CD14-positive monocyte (primary cell): ENCODE data around the gene MSRB1. TPM values are rescaled to one million over a fixed set of nuclear protein-coding genes. Genes with fewer than 3 reads are reported as not detected.

Source experiments
- DNase-seq, 3 donors: peaks; one replicate each; pipeline ENCODE4 v3.0.0-alpha.2; 2011 to 2022
- H2AFZ ChIP-seq: 2 replicates; pipeline ENCODE4 v1.6.0; 2012; ENCODE audit warnings: mild to moderate bottlenecking, low read depth, low read length, inconsistent platforms; ENCODE audit not compliant: insufficient read depth, poor library complexity, severe bottlenecking
- H3K27ac ChIP-seq, 2 donors: 1 replicate in 1 of 2; 2 replicates in 1 of 2; pipeline ENCODE4 v1.5.1; 2012 to 2013; ENCODE audit warnings: low read length in 2 of 2, control low read depth in 1 of 2, inconsistent platforms in 1 of 2, low read depth in 1 of 2, mild to moderate bottlenecking in 1 of 2
- H3K27me3 ChIP-seq, 2 donors: one replicate each; pipeline versions ENCODE4 v1.6.0 to v1.6.1; 2011 to 2013; ENCODE audit warnings: low read length in 2 of 2; ENCODE audit not compliant: control insufficient read depth in 2 of 2, insufficient read depth in 2 of 2
- H3K36me3 ChIP-seq, 2 donors: replicated peaks in 1 of 2; 1 replicate in 1 of 2; 2 replicates in 1 of 2; pipeline versions ENCODE4 v1.5.1 to v1.6.1; 2012 to 2013; ENCODE audit warnings: low read length in 2 of 2, control low read depth in 1 of 2, inconsistent platforms in 1 of 2, mild to moderate bottlenecking in 1 of 2; ENCODE audit not compliant: insufficient read depth in 2 of 2, control insufficient read depth in 1 of 2
- H3K4me1 ChIP-seq, 2 donors: 1 replicate in 1 of 2; 2 replicates in 1 of 2; pipeline versions ENCODE4 v1.5.1 to v1.6.1; 2012 to 2013; ENCODE audit warnings: low read length in 2 of 2, control low read depth in 1 of 2, inconsistent platforms in 1 of 2, mild to moderate bottlenecking in 1 of 2, moderate library complexity in 1 of 2; ENCODE audit not compliant: insufficient read depth in 2 of 2, control insufficient read depth in 1 of 2
- H3K4me2 ChIP-seq: replicated peaks from 2 replicates; pipeline ENCODE3; 2012; ENCODE audit warnings: low read length, moderate library complexity, mild to moderate bottlenecking; ENCODE audit not compliant: poor library complexity, severe bottlenecking; ENCODE audit errors: extremely low read depth
- H3K4me3 ChIP-seq, 3 experiments: fragments of 200-600 bp in 1 of 3; sonication (generic) in 1 of 3; replicated peaks in 1 of 3; 1 replicate in 2 of 3; 2 replicates in 1 of 3; pipeline ENCODE4 v1.5.1; 2011 to 2013; ENCODE audit warnings: low read length in 3 of 3, mild to moderate bottlenecking in 3 of 3, control low read depth in 2 of 3, low read depth in 2 of 3, inconsistent platforms in 1 of 3, moderate library complexity in 1 of 3
- H3K79me2 ChIP-seq: 2 replicates; pipeline ENCODE4 v1.6.0; 2012; ENCODE audit warnings: mild to moderate bottlenecking, control low read depth, inconsistent platforms, low read length, moderate library complexity; ENCODE audit not compliant: insufficient read depth
- H3K9ac ChIP-seq: 2 replicates; pipeline ENCODE4 v1.6.0; 2017; ENCODE audit warnings: low read length, mild to moderate bottlenecking; ENCODE audit not compliant: insufficient read depth, poor library complexity, severe bottlenecking
- H3K9me3 ChIP-seq, 2 donors: replicated peaks in 1 of 2; 1 replicate in 1 of 2; 2 replicates in 1 of 2; pipeline versions ENCODE4 v1.5.1 to v1.6.1; 2012 to 2013; ENCODE audit warnings: low read length in 2 of 2, control low read depth in 1 of 2; ENCODE audit not compliant: control insufficient read depth in 1 of 2, insufficient read depth in 1 of 2
- H4K20me1 ChIP-seq: 2 replicates; pipeline ENCODE4 v1.6.0; 2012; ENCODE audit warnings: mild to moderate bottlenecking, low read length, control low read depth, moderate library complexity; ENCODE audit not compliant: insufficient read depth
- H3K27ac Mint-ChIP-seq, 7 donors: one replicate each; pipeline ENCODE4 v1.8.0; 2020; ENCODE audit warnings: mild to moderate bottlenecking in 7 of 7, mixed read lengths in 7 of 7, moderate library complexity in 6 of 7, inconsistent platforms in 2 of 7
- H3K27me3 Mint-ChIP-seq, 3 donors: one replicate each; pipeline ENCODE4 v1.8.0; 2021 to 2022; ENCODE audit warnings: low read depth in 3 of 3, mild to moderate bottlenecking in 3 of 3, mixed read lengths in 3 of 3, moderate library complexity in 3 of 3, inconsistent platforms in 1 of 3
- H3K36me3 Mint-ChIP-seq, 2 donors: one replicate each; pipeline ENCODE4 v1.8.0; 2020; ENCODE audit warnings: mixed read lengths in 2 of 2, inconsistent platforms in 1 of 2, mild to moderate bottlenecking in 1 of 2
- H3K4me1 Mint-ChIP-seq: one replicate; pipeline ENCODE4 v1.8.0; 2020; ENCODE audit warnings: mild to moderate bottlenecking, mixed read lengths
- H3K4me3 Mint-ChIP-seq, 2 donors: one replicate each; pipeline ENCODE4 v1.8.0; 2020; ENCODE audit warnings: mild to moderate bottlenecking in 2 of 2, mixed read lengths in 2 of 2, moderate library complexity in 1 of 2
- H3K9me3 Mint-ChIP-seq, 7 donors: one replicate each; pipeline ENCODE4 v1.8.0; 2020 to 2022; ENCODE audit warnings: mixed read lengths in 7 of 7, mild to moderate bottlenecking in 6 of 7, moderate library complexity in 6 of 7, inconsistent platforms in 2 of 7
- CTCF ChIP-seq: fragments of 200-600 bp; IDR thresholded peaks from one replicate; pipeline ENCODE4 v1.8.0; 2022; ENCODE audit warnings: antibody characterized with exemption, mild to moderate bottlenecking
- WGBS: methylation state at CpG from one replicate; pipeline ENCODE4 v1.1.5; 2013; ENCODE audit warnings: missing lambda C conversion rate; ENCODE audit not compliant: insufficient coverage; 5-methylcytosine and 5-hydroxymethylcytosine counted together
- intact Hi-C, 2 donors: fragments of 100-400 bp; cut with micrococcal nuclease; formaldehyde crosslinking; loops; one replicate each; pipeline versions ENCODE4 v1.15.0 to v1.15.1; 2023
- polyA plus RNA-seq, 3 donors: library from polyadenylated mRNA; depleted of rRNA in 1 of 3; unstranded in 2 of 3; stranded (reverse) in 1 of 3; fragments of 300-500 nt in 2 of 3; fragments of >200 nt in 1 of 3; fragmentation: Illumina TruSeq in 2 of 3; gene quantifications; 1 replicate in 2 of 3; 2 replicates in 1 of 3; pipeline ENCODE4 v1.2.3, GENCODE V29; 2012 to 2021

The MSRB1 gene
- polyA plus RNA-seq, 3 donors = 116 to 427 (median 416) TPM

GRCh38 chr16:1982991-1983543 is 40.1 kb upstream of the MSRB1 start:
- Histone ChIP-seq H3K79me2 (no peaks in the 10 kb centered on the region), H3K27me3 (peaks cover 30 to 50% of the 10 kb centered on the region in 2 donors), H3K4me2 (peak overlapping the region; percentile 99), H3K9me3 (peaks cover 0 to 17% of the 10 kb centered on the region in 2 donors), H2AFZ (peak overlapping the region; percentile 90), H4K20me1 (peaks cover 8% of the 10 kb centered on the region), H3K4me1 (peaks cover 20 to 28% of the 10 kb centered on the region in 2 donors), H3K27ac (peak overlapping the region in 1 of 2 donors; percentile 73), H3K9ac (peak overlapping the region; percentile 74), H3K4me3 (peak overlapping the region; percentile 1 to 87 (median 10)), H3K36me3 (peaks cover 18 to 25% of the 10 kb centered on the region in 2 donors)
- Mint-ChIP-seq H3K9me3 (peaks cover 0 to 12% (median 5%) of the 10 kb centered on the region in 7 donors), H3K4me1 (peaks cover 18% of the 10 kb centered on the region), H3K36me3 (peaks cover 30 to 39% of the 10 kb centered on the region in 2 donors), H3K27ac (peak overlapping the region in 3 of 7 donors; percentile 76 to 88 (median 83)), H3K4me3 (peak overlapping the region; percentile 75 to 89), H3K27me3 (peaks cover 50 to 63% (median 52%) of the 10 kb centered on the region in 3 donors)
- 23% methylated on average over 17 of the region's 19 CpGs for WGBS
- DNase-seq = no peak
- no peak for TF ChIP-seq CTCF
- intact Hi-C loops = no loop called here

GRCh38 chr16:1982013-1982433 is 39.0 kb upstream of the MSRB1 start:
- intact Hi-C loops = no loop called here
- H3K27me3 ChIP-seq = peaks cover 30 to 48% of the 10 kb centered on the region in 2 donors

More at GRCh38 chr16:1982013-1982433, 39.0 kb upstream of the MSRB1 start:
- Mint-ChIP-seq H3K4me1 (peaks cover 18% of the 10 kb centered on the region), H3K9me3 (peaks cover 0 to 12% (median 5%) of the 10 kb centered on the region in 7 donors), H3K27me3 (peaks cover 46 to 63% (median 49%) of the 10 kb centered on the region in 3 donors), H3K27ac (no peak overlapping the region), H3K4me3 (peak overlapping the region in 1 of 2 donors; percentile 89), H3K36me3 (peaks cover 35 to 43% of the 10 kb centered on the region in 2 donors)
- no peak overlapping the region for H3K9ac ChIP-seq
- peaks cover 20 to 28% of the 10 kb centered on the region in 2 donors for H3K4me1 ChIP-seq
- H3K9me3 ChIP-seq = peaks cover 0 to 17% of the 10 kb centered on the region in 2 donors
- DNase-seq = no peak
- no peak for TF ChIP-seq CTCF
- H4K20me1 ChIP-seq = peaks cover 8% of the 10 kb centered on the region
- WGBS = 62% methylated on average over 4 of the region's 5 CpGs
- H3K36me3 ChIP-seq = peaks cover 27 to 35% of the 10 kb centered on the region in 2 donors
- H2AFZ ChIP-seq = no peak overlapping the region
- H3K79me2 ChIP-seq = no peaks in the 10 kb centered on the region
- H3K27ac ChIP-seq = no peak overlapping the region
- no peak overlapping the region for H3K4me2 ChIP-seq
- no peak overlapping the region for H3K4me3 ChIP-seq
